GM21381 (cell line): ENCODE results near the gene TEX35.

Source experiments
- ATAC-seq: cut with Tn5 transposase; IDR thresholded peaks from one replicate; pipeline ENCODE4 v1.9.1; 2021; ENCODE audit warnings: mild to moderate bottlenecking, moderate library complexity; ENCODE audit not compliant: unreplicated experiment

Gene TEX35

GRCh38 chr1:178516110-178516509 is 3.2 kb downstream of the TEX35 start:
- no peak for ATAC-seq

GRCh38 chr1:178518894-178519293 is 6.0 kb downstream of the TEX35 start:
- no peak for ATAC-seq

GRCh38 chr1:178520803-178521202 is 7.9 kb downstream of the TEX35 start:
- ATAC-seq: no peak

DNA sequence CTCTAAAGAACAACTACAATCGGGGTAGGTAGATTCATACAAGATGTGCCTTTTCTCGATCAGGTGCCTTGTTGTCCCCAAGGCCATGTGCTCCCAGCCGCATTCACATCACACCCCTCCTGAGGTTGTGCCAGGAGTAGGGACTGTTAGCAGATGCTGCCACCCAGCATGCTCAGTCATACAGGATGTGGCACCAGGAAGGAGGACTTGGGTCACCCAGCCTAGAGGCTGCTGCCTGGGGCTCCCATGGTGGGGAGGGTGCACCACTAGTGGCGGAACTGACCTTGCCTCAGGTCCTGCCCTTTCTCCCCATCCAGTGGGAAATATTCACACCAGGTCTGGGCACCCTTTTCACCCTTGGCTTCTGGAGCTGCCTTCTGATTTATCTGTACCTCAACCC is 8.3 kb downstream of the TEX35 start:
- no peak for ATAC-seq

GRCh38 chr1:178527117-178527516 is 14.2 kb downstream of the TEX35 start:
- no peak for ATAC-seq

DNA sequence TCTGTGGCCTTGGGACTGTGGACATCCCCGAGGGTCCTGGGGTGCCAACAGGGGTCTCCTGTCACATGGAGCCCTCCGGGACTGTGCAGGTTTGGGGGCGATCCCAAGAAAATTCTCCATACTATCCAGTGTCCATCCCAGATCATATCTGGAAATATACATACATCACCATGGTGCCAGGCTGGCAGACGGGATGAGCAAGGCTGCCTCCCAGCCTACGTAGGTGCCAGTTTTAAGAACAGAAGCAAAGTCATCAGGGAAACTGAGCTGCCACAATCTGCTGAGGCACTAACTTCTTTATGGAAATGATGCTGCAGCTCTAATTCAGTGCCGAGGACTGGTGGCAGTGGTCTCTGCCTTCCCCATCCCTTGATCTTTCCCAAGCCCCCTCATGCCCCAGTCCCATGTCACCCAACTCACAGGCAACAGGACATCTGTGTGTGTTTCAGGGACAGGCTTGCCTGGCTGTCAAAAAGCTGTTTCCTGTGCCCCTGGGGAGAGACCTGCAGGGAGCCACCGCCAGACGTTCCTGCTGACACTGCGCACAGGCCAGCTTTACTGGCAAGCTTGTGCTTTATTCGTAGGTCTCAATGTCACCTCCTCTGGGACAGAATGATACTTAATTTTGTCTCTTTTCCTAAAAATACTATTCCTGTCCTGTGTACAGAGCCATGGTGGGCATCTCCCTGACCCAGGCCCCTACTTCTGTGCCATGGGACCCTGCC is 15.5 kb downstream of the TEX35 start:
- ATAC-seq: no peak

- ATAC-seq: no peak
These were observed 16.0 kb downstream of the TEX35 start for GRCh38 chr1:178528953-178529335.

GRCh38 chr1:178529364-178530036 is 16.6 kb downstream of the TEX35 start:
- ATAC-seq: no peak

GRCh38 chr1:178530037-178530402 is 17.1 kb downstream of the TEX35 start:
- ATAC-seq: no peak

- no peak for ATAC-seq
These were observed 17.6 kb downstream of the TEX35 start for GRCh38 chr1:178530502-178530901.

DNA sequence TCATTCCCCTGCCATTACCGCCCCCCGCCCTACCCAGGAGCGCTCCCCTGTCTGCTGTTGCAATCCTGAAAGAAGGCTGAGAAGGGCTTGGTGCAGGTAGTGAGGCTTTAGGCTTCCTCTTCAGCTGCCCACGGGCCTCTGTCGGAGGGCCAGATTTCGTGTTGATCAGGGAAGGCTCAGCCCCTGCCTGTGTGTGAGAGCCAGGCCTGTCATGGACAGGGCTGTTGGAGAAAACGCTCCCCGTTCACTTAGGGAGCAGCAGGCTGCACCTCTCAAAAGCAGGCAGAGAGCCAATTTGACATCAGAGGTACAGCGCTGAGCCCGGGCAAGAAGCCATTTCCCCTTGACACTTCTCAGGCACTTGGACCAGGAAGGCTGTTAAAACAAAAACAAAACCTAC is 19.0 kb downstream of the TEX35 start:
- peak; percentile 8 for ATAC-seq

GRCh38 chr1:178532392-178532791 is 19.5 kb downstream of the TEX35 start:
- ATAC-seq: peak; percentile 73

DNA sequence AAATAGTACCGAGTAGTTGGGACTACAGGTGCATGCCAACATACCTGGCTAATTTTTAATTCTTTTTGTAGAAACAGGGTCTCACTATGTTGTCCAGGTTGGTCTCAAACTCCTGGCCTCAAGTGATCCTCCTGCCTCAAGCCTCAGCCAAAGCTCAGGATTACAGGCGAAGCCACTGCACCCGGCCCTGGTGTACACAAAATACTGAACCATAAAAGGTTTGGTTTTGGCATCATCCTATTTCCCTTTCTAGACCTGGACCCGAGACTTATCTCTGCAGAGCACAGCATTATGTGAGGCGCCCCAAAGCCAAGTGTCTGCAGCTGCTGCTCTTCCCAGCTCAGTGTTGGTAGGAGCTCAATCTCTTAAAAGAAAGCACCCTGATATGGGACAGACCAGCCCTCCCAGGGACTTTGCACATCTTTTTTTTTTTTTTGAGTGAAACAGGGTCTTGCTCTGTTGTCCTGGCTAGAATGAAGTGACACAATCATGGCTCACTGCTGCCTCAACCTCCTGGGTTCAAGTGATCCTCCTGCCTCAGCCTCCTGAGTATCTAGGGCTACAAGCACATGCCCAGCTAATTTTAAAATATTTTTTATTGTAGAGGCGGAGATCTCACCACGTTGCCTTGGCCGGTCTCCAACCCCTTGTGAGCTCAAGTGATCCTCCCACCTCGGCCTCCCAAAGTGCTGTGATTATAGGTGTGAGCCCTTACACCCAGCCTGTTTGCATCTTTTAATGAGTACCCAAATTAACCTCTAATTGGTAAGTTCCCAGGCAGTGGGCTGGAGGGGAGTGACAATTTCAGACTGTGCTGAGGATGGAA is 20.4 kb downstream of the TEX35 start:
- no peak for ATAC-seq

DNA sequence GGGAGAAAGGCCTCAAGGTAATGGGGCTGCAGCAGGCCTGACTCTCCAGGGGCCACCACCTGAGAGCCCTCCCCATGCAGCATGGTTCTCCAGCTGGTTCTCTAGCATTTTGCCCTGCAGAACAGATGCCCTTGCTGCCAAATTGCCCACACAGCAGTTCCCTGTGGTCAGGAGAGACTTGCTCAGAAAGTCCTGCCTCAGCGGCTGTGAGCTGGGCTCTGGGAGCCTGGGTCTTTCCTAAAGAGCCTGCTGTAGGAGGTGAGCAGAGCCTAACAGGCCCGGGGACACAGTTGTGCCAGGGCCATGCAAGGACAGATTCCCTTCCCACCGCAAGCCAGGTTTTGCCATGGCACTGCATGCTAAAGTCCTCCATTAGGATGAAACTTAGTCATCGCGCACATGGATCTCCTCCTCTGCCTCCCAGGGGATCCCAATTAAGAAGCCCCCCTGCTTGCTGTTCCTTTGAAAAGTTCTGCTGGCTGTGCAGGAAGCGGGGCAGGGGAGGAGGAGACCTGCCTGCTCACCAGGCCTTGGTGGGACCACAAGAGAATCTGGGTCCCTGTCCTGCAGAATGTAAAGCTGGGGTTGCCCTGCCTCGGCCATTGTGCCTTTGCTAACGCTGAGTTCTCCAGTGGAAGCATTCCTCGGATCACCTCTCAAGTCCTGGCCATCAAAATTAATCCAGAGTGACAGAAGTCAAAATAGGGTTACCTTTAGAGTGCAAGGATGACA is 21.4 kb downstream of the TEX35 start:
- no peak for ATAC-seq

DNA sequence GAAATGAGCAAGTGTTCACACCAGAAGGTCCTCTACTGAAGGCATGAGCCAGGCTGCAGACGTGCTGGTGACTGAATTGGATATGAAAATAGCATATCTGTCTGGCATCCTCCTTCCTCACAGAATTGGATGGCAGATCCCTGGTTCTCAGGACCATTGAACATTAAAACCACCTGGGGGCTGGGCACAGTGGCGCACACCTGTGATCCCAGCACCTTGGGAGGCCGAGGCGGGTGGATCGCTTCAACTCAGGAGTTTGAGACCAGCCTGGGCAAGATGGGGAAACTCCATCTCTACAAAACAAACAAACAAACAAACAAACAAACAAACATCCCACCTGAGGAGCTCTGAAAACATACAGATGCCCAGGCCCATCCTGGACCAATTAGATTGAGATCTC is 23.4 kb downstream of the TEX35 start:
- no peak for ATAC-seq

DNA sequence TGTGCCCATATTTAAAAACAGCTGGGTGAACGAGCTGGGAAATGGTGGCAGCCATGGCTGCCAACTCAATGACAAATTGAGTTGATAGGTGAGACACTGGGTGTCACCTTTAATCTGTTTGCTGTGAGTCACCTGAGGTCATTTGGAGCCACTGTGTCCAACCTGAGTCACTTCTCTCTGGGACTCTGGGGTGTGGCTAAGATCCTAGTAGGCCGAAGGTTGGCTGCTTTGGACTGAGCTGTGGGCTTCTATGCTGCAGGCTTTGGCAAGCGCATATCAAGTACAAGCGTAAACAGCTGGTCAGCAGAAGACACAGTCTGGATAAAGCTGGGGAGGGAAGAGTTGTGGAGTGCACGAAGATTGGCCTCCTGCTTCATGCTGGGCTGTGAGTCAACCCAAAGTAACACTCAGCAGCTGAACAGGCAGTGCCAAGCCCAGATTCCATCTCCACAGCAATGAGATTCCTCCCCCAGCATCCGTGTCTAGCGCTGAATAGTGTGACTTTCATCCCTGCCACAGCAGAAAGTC is 24.0 kb downstream of the TEX35 start:
- no peak for ATAC-seq

DNA sequence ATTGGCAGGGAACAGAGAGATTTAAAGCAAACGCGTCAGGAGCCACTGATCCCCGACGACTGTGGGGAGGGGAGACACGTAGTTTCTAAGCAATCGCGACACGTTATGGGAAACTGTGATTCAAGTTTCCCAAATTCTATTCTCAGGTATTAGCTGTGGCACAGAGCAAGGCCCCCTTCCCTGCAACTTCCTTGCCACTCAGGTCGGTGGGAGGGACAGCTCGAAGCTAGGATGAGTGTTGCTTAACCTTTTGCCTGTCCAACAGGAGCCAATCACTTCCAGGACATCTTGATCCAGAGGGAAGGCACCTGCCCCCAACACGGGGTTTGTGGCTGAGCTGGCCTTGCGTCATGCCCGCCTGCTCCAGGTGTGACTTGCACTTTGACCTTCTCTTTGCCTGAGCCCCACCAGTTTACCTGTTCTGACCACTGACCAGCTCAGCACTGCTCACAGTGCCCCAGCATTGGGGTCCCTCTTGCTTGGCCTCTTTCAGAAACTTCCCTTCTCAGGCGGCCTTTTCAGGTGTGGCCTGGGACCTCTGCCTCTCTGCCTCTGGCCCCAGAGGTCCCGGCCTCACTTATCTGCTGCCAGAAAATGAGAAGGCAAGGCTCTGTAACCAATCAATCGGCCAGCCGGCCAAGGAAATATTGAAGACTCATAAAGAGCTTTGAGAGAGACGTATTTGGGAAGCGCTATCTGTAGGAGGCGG is 24.6 kb downstream of the TEX35 start:
- ATAC-seq: no peak

- ATAC-seq: no peak
These were observed 25.4 kb downstream of the TEX35 start for GRCh38 chr1:178538192-178538916.

DNA sequence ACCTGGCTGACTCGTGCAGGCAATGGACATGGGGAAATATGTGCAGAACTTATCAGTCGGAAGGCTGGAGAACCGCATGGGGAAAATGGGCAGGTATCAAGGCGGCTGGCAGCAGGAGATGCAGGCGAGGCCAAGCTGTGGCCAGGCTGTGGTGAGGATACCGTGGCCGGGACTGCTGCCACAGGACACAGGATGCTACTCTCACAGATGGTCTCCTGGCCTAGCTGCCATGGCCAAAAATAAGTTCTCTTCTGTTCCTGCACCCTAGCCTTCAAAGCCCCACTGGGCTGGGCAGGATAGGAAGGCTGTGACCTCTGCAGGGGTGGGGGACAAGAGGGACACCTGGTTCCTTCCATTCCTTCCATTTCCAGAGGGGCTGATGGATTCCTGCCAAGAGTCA is 26.4 kb downstream of the TEX35 start:
- no peak for ATAC-seq

- no peak for ATAC-seq
These were observed 27.3 kb downstream of the TEX35 start for GRCh38 chr1:178540204-178540603.
